Prostate gland (tissue), 2 donors: ENCODE measurements around the gene PHPT1. TPM values are rescaled to one million over a fixed set of nuclear protein-coding genes. Genes with fewer than 3 reads are reported as not detected.

ENCODE experiments used
- DNase-seq: peaks from one replicate; pipeline ENCODE4 v3.0.0-alpha.2; 2019; ENCODE audit warnings: low spot score
- H3K27ac ChIP-seq, 2 donors: fragments of 200-600 bp; sonication (generic); 2 replicates each; pipeline ENCODE4 v1.5.1; 2017 to 2019
- H3K27me3 ChIP-seq: fragments of 200-600 bp; sonication (generic); replicated peaks from 2 replicates; pipeline ENCODE4 v1.5.1; 2019; ENCODE audit not compliant: insufficient read depth
- H3K36me3 ChIP-seq, 2 donors: fragments of 200-600 bp; sonication (generic); 1 replicate in 1 of 2; 2 replicates in 1 of 2; pipeline versions ENCODE4 v1.5.1 to v1.8.1; 2017 to 2019
- H3K4me1 ChIP-seq: fragments of 200-600 bp; sonication (generic); replicated peaks from 2 replicates; pipeline ENCODE4 v1.5.1; 2019
- H3K4me3 ChIP-seq, 2 donors: fragments of 200-600 bp; sonication (generic); 2 replicates each; pipeline ENCODE4 v1.5.1; 2017 to 2019
- H3K9me3 ChIP-seq: fragments of 200-600 bp; sonication (generic); 2 replicates; pipeline ENCODE4 v1.5.1; 2017
- POLR2A ChIP-seq: fragments of 450-650 bp; IDR thresholded peaks from one replicate; pipeline ENCODE4 v1.6.1; 2016; ENCODE audit warnings: antibody characterized with exemption, mild to moderate bottlenecking
- POLR2AphosphoS5 ChIP-seq: sonication (generic); formaldehyde crosslinking; IDR thresholded peaks from one replicate; pipeline ENCODE4 v1.6.1; 2017; ENCODE audit warnings: antibody characterized with exemption
- WGBS: methylation state at CpG from one replicate; pipeline ENCODE4 v1.1.5; 2018; 5-methylcytosine and 5-hydroxymethylcytosine counted together
- intact Hi-C: fragments of 100-400 bp; cut with DNase I; formaldehyde crosslinking; loops from one replicate; pipeline ENCODE4 v1.14.2; 2022
- total RNA-seq, 2 donors: library from RNA; depleted of rRNA; stranded (reverse); fragments of >200 nt; gene quantifications; one replicate each; pipeline ENCODE4 v1.1.0, GENCODE V29; 2016
- TF ChIP-seq, protein P1 (sequence below), 4 experiments: fragments of 200-600 bp in 2 of 4; fragments of 450-650 bp in 2 of 4; sonication (generic) in 2 of 4; IDR thresholded peaks; 1 replicate in 3 of 4; 2 replicates in 1 of 4; pipeline ENCODE4 v1.5.1; 2016 to 2019; ENCODE audit warnings: antibody characterized with exemption in 4 of 4, mild to moderate bottlenecking in 2 of 4, moderate library complexity in 2 of 4

The PHPT1 gene
- total RNA-seq, 2 donors from 2014 or later, result 139 to 212 TPM

DNA sequence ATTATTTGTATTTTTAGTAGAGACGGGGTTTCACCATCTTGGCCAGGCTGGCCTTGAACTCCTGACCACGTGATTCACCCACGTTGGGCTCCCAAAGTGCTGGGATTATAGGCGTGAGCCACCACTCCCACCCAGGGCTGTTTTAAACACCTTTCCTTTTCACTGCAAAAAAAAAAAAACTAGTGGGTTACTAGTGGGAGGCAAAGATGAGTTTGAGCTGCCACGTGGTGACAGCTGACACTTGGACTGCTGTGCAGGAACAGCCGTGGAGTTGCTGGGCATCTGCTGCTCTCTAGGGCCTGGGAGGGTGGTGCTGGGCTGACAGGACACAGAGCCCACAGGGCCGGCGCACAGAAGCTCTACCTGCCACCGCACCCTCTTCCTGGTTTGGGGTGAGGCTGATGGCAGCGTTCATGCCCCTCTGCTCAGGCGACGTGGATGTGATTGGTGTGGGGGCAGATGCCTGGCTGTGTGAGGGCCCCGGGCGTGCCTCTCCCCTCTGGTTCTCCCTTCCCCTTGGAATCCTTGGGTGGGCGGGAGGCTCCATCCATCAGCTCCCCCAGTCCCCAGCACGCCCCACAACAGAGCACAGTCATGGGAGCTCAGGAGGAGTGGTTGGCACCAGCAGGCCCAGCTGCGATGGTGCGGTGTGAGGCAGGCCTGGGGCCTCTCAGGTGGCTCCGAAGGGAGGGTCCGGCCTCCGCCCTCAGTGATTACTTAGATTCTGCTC lies 24.5 kb upstream of the PHPT1 start:
- 93% methylated on average over 21 of the region's 21 CpGs for WGBS
- no peak for DNase-seq
- TF ChIP-seq POLR2A, result no peak
- TF ChIP-seq POLR2AphosphoS5, result no peak
- TF ChIP-seq, protein P1, sequence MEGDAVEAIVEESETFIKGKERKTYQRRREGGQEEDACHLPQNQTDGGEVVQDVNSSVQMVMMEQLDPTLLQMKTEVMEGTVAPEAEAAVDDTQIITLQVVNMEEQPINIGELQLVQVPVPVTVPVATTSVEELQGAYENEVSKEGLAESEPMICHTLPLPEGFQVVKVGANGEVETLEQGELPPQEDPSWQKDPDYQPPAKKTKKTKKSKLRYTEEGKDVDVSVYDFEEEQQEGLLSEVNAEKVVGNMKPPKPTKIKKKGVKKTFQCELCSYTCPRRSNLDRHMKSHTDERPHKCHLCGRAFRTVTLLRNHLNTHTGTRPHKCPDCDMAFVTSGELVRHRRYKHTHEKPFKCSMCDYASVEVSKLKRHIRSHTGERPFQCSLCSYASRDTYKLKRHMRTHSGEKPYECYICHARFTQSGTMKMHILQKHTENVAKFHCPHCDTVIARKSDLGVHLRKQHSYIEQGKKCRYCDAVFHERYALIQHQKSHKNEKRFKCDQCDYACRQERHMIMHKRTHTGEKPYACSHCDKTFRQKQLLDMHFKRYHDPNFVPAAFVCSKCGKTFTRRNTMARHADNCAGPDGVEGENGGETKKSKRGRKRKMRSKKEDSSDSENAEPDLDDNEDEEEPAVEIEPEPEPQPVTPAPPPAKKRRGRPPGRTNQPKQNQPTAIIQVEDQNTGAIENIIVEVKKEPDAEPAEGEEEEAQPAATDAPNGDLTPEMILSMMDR (IDR thresholded peaks at IDR 0.05), result no peak
- no peaks in the 10 kb centered on the region for H3K36me3 ChIP-seq
- intact Hi-C loops, result no loop called here
- H3K27me3 ChIP-seq, result no peaks in the 10 kb centered on the region
- no peaks in the 10 kb centered on the region for H3K4me1 ChIP-seq
- H3K4me3 ChIP-seq, result no peak overlapping the region
- no peak overlapping the region for H3K27ac ChIP-seq
- no peaks in the 10 kb centered on the region for H3K9me3 ChIP-seq

DNA sequence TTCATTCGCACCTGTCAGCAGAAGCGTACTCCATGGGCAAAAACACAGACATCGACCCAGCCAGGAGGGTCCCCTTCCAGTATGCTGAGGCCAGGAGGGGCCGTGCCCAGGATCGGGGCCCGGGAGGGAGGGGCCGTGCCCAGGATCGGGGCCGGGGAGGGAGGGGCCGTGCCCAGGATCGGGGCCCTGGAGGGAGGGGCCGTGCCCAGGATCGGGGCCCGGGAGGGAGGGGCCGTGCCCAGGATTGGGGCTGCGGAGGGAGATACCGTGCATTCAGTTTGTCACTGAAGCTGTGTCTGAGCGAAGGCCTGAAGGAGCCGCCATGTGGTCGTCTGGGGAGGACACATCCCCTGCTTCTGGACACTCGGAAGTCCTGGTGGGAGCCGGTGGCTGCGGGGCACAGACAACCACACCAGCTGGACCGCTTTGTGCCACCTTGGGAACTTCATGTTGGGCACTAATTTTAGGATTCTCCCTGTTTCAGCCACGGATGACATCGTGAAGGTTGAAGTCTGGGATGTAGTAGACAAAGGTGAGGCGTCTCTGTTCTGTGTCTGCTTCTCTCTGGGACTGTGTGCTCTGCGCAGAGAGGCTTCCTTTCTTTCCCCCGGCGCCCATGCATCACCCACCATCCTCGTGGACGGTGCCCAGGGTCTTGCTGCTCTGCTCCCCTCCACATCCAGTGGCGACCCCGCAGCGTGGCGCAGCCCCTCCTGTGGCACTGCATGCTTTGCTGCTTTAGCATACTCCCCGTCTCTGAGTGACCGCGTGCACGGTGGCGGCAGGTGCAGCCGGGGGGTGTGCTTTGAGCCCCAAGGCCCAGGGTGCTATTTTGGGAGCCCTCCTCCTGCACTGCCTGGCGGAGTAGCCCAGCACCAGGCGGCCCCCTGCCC lies 23.7 kb upstream of the PHPT1 start:
- intact Hi-C loops, result no loop called here
- Histone ChIP-seq H3K4me3 (no peak overlapping the region), H3K27me3 (no peaks in the 10 kb centered on the region), H3K36me3 (no peaks in the 10 kb centered on the region), H3K27ac (no peak overlapping the region), H3K9me3 (no peaks in the 10 kb centered on the region), H3K4me1 (no peaks in the 10 kb centered on the region)
- no peak for TF ChIP-seq POLR2A
- TF ChIP-seq, protein P1 (IDR thresholded peaks at IDR 0.05), result no peak
- no peak for TF ChIP-seq POLR2AphosphoS5
- no peak for DNase-seq
- WGBS, result 87% methylated on average over 43 of the region's 44 CpGs

GRCh38 chr9:136826188-136826541 lies 23.0 kb upstream of the PHPT1 start:
- Histone ChIP-seq H3K36me3 (no peaks in the 10 kb centered on the region), H3K27ac (no peak overlapping the region), H3K27me3 (no peaks in the 10 kb centered on the region), H3K9me3 (no peaks in the 10 kb centered on the region), H3K4me1 (no peaks in the 10 kb centered on the region), H3K4me3 (no peak overlapping the region)
- TF ChIP-seq POLR2A (no peak), POLR2AphosphoS5 (no peak)
- TF ChIP-seq, protein P1 (IDR thresholded peaks at IDR 0.05), result no peak
- no peak for DNase-seq
- intact Hi-C loops, result no loop called here
- WGBS, result 92% methylated on average over 17 of the region's 17 CpGs

- Histone ChIP-seq H3K9me3 (no peaks in the 10 kb centered on the region), H3K36me3 (peaks cover 0 to 4% of the 10 kb centered on the region in 2 donors), H3K27ac (no peak overlapping the region), H3K27me3 (no peaks in the 10 kb centered on the region), H3K4me1 (no peaks in the 10 kb centered on the region), H3K4me3 (no peak overlapping the region)
- 91% methylated on average over 16 of the region's 24 CpGs for WGBS
- intact Hi-C loops, result no loop called here
- DNase-seq, result no peak
- TF ChIP-seq POLR2AphosphoS5, result no peak
- TF ChIP-seq POLR2A, result no peak
- TF ChIP-seq, protein P1 (IDR thresholded peaks at IDR 0.05), result no peak
Observed at GRCh38 chr9:136826703-136827582, 22.3 kb upstream of the PHPT1 start.
